Upper lobe of left lung (tissue), 6 donors: ENCODE measurements around the gene CACNA2D2. TPM values are rescaled to one million over a fixed set of nuclear protein-coding genes. Genes with fewer than 3 reads are reported as not detected.
A peak's percentile ranks its signal among the peaks of the same experiment; 100 is the strongest.

Experiments used
- ATAC-seq, 2 donors: fragments of 200-7000 bp; cut with Tn5 transposase; one replicate each; pipeline ENCODE4 v1.9.1; 2022; ENCODE audit warnings: mild to moderate bottlenecking in 2 of 2, moderate library complexity in 2 of 2; ENCODE audit not compliant: low FRiP score in 2 of 2
- DNase-seq, 2 donors: peaks; one replicate each; pipeline ENCODE4 v3.0.0-alpha.2; 2019 to 2020
- H3K27ac ChIP-seq, 4 donors: fragments of 200-600 bp; sonication (generic); one replicate each; pipeline ENCODE4 v1.5.1; 2016 to 2019
- H3K27me3 ChIP-seq, 4 donors: fragments of 200-600 bp; sonication (generic); one replicate each; pipeline ENCODE4 v1.5.1; 2017 to 2019
- H3K36me3 ChIP-seq, 4 donors: fragments of 200-600 bp; sonication (generic); one replicate each; pipeline ENCODE4 v1.5.1; 2016 to 2019
- H3K4me1 ChIP-seq, 4 donors: fragments of 200-600 bp; sonication (generic); one replicate each; pipeline ENCODE4 v1.5.1; 2018 to 2019
- H3K4me3 ChIP-seq, 4 donors: fragments of 200-600 bp; sonication (generic); one replicate each; pipeline ENCODE4 v1.5.1; 2017 to 2019; ENCODE audit warnings: mild to moderate bottlenecking in 2 of 4, moderate library complexity in 1 of 4
- H3K9me3 ChIP-seq, 4 donors: fragments of 200-600 bp; sonication (generic); one replicate each; pipeline ENCODE4 v1.5.1; 2018 to 2019
- CTCF ChIP-seq, 6 experiments: fragments of 450-650 bp in 4 of 6; fragments of 200-600 bp in 2 of 6; sonication (generic) in 2 of 6; IDR thresholded peaks; one replicate each; pipeline ENCODE4 v1.5.1; 2016 to 2019; ENCODE audit warnings: antibody characterized with exemption in 6 of 6
- EP300 ChIP-seq, 4 donors: sonication (generic); formaldehyde crosslinking; IDR thresholded peaks; one replicate each; pipeline ENCODE4 v1.5.1; 2017; ENCODE audit warnings: antibody characterized with exemption in 4 of 4, control low read depth in 2 of 4
- POLR2A ChIP-seq, 4 donors: fragments of 450-650 bp; IDR thresholded peaks; one replicate each; pipeline ENCODE4 v1.5.1; 2016 to 2017; ENCODE audit warnings: antibody characterized with exemption in 4 of 4, mild to moderate bottlenecking in 2 of 4
- POLR2AphosphoS5 ChIP-seq, 2 donors: sonication (generic); formaldehyde crosslinking; IDR thresholded peaks; one replicate each; pipeline ENCODE4 v1.5.1; 2017; ENCODE audit warnings: antibody characterized with exemption in 2 of 2
- WGBS, 2 donors: methylation state at CpG; one replicate each; pipeline ENCODE4 v1.1.5; 2017 to 2018; 5-methylcytosine and 5-hydroxymethylcytosine counted together
- total RNA-seq, 6 donors: library from RNA; depleted of rRNA in 4 of 6; stranded (reverse); fragments of >200 nt in 4 of 6; gene quantifications; one replicate each; pipeline versions ENCODE4 v1.1.0 to v1.2.1, GENCODE V29; 2016 to 2021
- donor health status: DM: no; HTN: no; CAD: no; lungs with moderate emphysema.
- donor health status: DM: no; HTN: yes; CAD: no; lungs with severe emphysema.

The CACNA2D2 gene
- total RNA-seq, 6 donors from 2014 or later = 71.5 to 213 (median 113) TPM

GRCh38 chr3:50321336-50322114, 181.9 kb downstream of the CACNA2D2 start:
- DNase-seq (peak; percentile 90 to 95), ATAC-seq (peak; percentile 78 to 92)
- Histone ChIP-seq H3K9me3 (no peaks in the 10 kb centered on the region), H3K36me3 (peaks cover 9 to 62% (median 40%) of the 10 kb centered on the region in 4 donors), H3K27me3 (no peaks in the 10 kb centered on the region), H3K4me3 (peak overlapping the region; percentile 65 to 96 (median 74)), H3K4me1 (peaks cover 73 to 87% (median 82%) of the 10 kb centered on the region in 4 donors), H3K27ac (peak overlapping the region; percentile 94 to 97 (median 95))
- TF ChIP-seq CTCF (IDR thresholded peaks at IDR 0.05) = peak; percentile 37 to 74 (median 52)
- peak in 3 of 4 donors; percentile 24 to 89 (median 44) for TF ChIP-seq POLR2A (IDR thresholded peaks at IDR 0.05)
- TF ChIP-seq EP300 (IDR thresholded peaks at IDR 0.05) = no peak
- peak in 1 of 2 donors; percentile 32 for TF ChIP-seq POLR2AphosphoS5 (IDR thresholded peaks at IDR 0.05)
- 3% methylated on average over 21 of the region's 59 CpGs; no CpG with 5 or more reads in 1 of the 2 donors for WGBS, 2 donors

GRCh38 chr3:50320853-50321335, 182.5 kb downstream of the CACNA2D2 start:
- peak; percentile 83 to 95 for DNase-seq
- Histone ChIP-seq H3K27me3 (no peaks in the 10 kb centered on the region), H3K4me1 (peaks cover 76 to 89% (median 87%) of the 10 kb centered on the region in 4 donors), H3K9me3 (no peaks in the 10 kb centered on the region), H3K27ac (peak overlapping the region; percentile 94 to 97 (median 95)), H3K4me3 (peak overlapping the region; percentile 65 to 96 (median 74)), H3K36me3 (peaks cover 11 to 62% (median 38%) of the 10 kb centered on the region in 4 donors)
- TF ChIP-seq CTCF (IDR thresholded peaks at IDR 0.05) (no peak), EP300 (IDR thresholded peaks at IDR 0.05) (no peak), POLR2A (IDR thresholded peaks at IDR 0.05) (peak in 1 of 4 donors; percentile 19), POLR2AphosphoS5 (IDR thresholded peaks at IDR 0.05) (peak; percentile 6 to 45)
- WGBS, 2 donors = 1% methylated on average over 13 to 25 of the region's 45 CpGs
- peak in 1 of 2 donors; percentile 84 for ATAC-seq

- peaks cover 83 to 90% (median 86%) of the 10 kb centered on the region in 4 donors for H3K4me1 ChIP-seq
- H3K9me3 ChIP-seq = no peaks in the 10 kb centered on the region
- DNase-seq (peak in 1 of 2 donors; percentile 65), ATAC-seq (no peak)
- whole genome bisulfite sequencing, 2 donors = 60 to 66% methylated on average over 1 to 29 of the region's 29 CpGs
- no peaks in the 10 kb centered on the region for H3K27me3 ChIP-seq
- H3K36me3 ChIP-seq = peaks cover 13 to 65% (median 32%) of the 10 kb centered on the region in 4 donors
- H3K4me3 ChIP-seq = peak overlapping the region; percentile 65 to 96 (median 74)
- TF ChIP-seq POLR2AphosphoS5 (IDR thresholded peaks at IDR 0.05) (no peak), EP300 (IDR thresholded peaks at IDR 0.05) (no peak), CTCF (IDR thresholded peaks at IDR 0.05) (no peak), POLR2A (IDR thresholded peaks at IDR 0.05) (no peak)
- peak overlapping the region; percentile 94 to 97 (median 95) for H3K27ac ChIP-seq
These were observed 183.4 kb downstream of the CACNA2D2 start for GRCh38 chr3:50319894-50320625.

- peak overlapping the region; percentile 94 to 97 (median 95) for H3K27ac ChIP-seq
- DNase-seq (peak in 1 of 2 donors; percentile 41), ATAC-seq (no peak)
- H3K27me3 ChIP-seq = no peaks in the 10 kb centered on the region
- peak overlapping the region; percentile 65 to 96 (median 74) for H3K4me3 ChIP-seq
- H3K9me3 ChIP-seq = no peaks in the 10 kb centered on the region
- 62 to 81% methylated on average over 14 to 16 of the region's 16 CpGs for WGBS, 2 donors
- peaks cover 83 to 90% (median 86%) of the 10 kb centered on the region in 4 donors for H3K4me1 ChIP-seq
- H3K36me3 ChIP-seq = peaks cover 13 to 67% (median 30%) of the 10 kb centered on the region in 4 donors
- TF ChIP-seq EP300 (IDR thresholded peaks at IDR 0.05) (no peak), CTCF (IDR thresholded peaks at IDR 0.05) (no peak), POLR2A (IDR thresholded peaks at IDR 0.05) (peak in 1 of 4 donors; percentile 27)
These were observed 184.1 kb downstream of the CACNA2D2 start for GRCh38 chr3:50319181-50319893.
